HEK293 (cell line): Measurements from ENCODE around the gene RPS29.

Experiments used
- ATF2 ChIP-seq: fragments of 450-650 bp; formaldehyde crosslinking; IDR thresholded peaks from 2 replicates; pipeline ENCODE4 v1.5.1; 2016; ENCODE audit warnings: missing biosample characterization, missing genetic modification characterization, low read depth
- BCL11B ChIP-seq: fragments of 450-650 bp; formaldehyde crosslinking; IDR thresholded peaks from 2 replicates; pipeline ENCODE4 v1.5.1; 2016; ENCODE audit warnings: low read depth, missing biosample characterization, missing genetic modification characterization
- MEIS1 ChIP-seq: sonication (generic); formaldehyde crosslinking; IDR thresholded peaks from 2 replicates; pipeline ENCODE4 v1.8.1; 2022; ENCODE audit warnings: missing genetic modification reagents, mild to moderate bottlenecking, borderline replicate concordance

GRCh38 chr14:49545716-49546115 is 40.5 kb downstream of the RPS29 start:
- no peak for TF ChIP-seq BCL11B (tag by site-specific recombination)
- no peak for TF ChIP-seq MEIS1
- TF ChIP-seq ATF2 (tag by site-specific recombination) = no peak
